Fibroblast of gingiva (primary cell): ENCODE results near the gene RPS6KL1.

Source experiments
- DNase-seq: peaks from one replicate; pipeline ENCODE4 v3.0.0-alpha.2; 2011; ENCODE audit warnings: low read depth

The RPS6KL1 gene

DNA sequence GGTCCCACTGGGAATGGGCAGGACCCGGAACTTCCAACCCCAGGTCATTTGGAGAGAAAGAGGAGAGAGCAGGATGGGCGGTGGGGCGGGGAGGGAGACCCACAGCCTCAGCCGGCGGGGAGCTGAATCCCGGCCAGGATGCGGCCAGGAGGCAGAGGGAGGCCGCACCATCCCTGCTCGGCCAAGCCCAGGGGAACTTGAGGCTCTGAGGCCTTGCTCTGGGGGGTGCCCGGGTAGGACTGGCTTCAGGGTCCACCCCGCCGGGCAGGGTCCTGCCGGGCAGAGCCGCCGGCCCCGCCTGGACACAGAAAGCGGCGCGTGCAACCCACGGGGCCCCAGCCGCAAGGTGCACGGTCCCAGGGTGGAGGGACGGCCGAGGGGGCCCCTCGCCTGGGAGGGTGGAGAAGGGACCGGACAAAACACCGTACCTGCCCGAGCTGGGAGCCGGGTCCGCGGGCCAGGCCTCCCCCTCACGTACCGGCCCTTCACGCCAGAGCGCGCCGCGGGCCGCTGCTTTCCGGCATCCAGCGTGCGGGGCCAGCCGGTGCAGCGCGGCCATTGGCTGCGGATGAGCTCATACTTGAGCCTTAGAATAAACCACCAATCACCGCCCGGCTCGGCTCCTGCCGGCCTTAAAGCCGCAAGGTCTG, at the start of gene RPS6KL1:
TSS of gene RPS6KL1 (minus strand) at position 509 of the 650 bp plus-strand sequence. CDS start 1,719 bp downstream, outside the sequence.
- DNase-seq, result peak; percentile 56

- no peak for DNase-seq
These were observed 45.8 kb upstream of the RPS6KL1 start for GRCh38 chr14:74968811-74969210.

DNA sequence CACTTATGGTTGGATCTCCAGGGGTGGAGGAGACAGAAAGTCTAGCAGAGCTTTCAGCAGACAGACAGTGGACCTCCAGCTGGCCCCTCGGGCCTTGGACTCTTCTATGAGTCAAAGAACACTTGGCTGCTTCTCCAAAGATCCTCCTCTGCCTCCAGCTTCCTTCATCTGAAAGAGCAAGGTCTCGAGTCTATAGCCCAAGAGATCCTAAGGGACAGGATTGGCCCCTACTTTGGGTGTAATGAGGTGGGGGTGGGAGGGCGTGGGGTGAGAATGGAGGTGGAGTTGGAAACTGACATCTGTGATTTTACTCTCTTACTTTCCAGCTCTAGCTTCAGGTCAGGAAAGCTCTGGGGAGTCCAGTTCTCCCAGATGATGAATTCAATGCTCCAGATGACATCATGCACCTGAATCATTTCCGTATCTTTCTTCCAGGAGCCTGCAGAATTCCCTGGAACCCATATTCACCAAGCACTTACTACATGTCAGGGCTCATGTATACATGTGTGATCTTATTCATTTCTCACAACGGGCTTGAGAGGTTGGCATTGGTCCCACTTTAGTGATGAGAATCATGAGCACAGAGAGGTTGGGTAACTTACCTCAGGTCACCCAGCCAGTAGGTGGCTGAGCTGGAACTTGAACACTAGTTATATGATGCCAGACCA, 42.6 kb upstream of the RPS6KL1 start:
- no peak for DNase-seq

GRCh38 chr14:74964787-74965485, 41.9 kb upstream of the RPS6KL1 start:
- no peak for DNase-seq

GRCh38 chr14:74963705-74964271, 40.7 kb upstream of the RPS6KL1 start:
- no peak for DNase-seq

DNA sequence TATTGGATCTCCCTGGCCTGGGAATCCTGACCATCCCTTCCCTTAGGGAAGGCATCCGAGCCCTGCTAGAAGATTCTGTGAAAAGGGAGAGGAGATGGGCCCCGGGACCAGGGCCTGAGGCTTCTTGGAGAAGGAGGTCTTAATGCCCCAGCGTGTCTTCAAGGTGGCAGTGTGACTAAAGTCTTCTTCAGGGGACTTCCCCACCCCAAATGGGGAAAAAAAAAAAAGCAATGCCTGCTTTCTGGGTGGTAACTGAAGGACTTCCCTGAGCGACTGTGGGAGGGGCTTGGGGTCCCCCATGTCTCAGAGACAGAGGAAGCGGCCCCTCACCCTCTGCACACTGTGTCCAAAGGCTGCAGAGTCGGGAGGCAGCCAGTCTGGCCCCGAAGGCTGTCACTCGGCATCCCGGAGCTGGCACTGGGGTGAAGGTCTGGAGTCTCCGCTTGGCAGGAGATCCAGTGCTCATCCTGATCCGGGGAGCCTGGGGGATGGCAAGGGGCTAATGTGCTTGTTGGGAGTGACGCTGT, 40.2 kb upstream of the RPS6KL1 start:
- no peak for DNase-seq

GRCh38 chr14:74962493-74962892, 39.4 kb upstream of the RPS6KL1 start:
- no peak for DNase-seq

DNA sequence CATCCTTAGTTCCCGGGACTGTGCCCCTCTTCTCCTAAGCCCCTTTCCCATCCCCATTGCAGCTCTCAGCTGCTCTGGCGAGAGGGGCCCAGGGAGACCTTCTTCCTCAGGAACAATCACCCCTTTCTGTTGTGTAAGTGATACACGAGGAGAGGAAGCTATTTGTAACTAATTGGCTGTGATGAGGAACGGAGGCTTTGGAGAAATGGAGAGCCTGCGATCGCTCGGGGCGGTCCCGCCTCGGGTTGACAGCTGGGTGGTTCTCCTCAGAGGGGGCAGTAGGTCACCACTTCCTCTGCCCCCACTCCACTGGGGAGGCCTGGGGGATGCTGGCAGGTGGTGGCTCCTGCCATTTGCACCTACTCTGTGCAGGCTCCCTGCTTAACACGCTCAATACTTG, 39.0 kb upstream of the RPS6KL1 start:
- no peak for DNase-seq

DNA sequence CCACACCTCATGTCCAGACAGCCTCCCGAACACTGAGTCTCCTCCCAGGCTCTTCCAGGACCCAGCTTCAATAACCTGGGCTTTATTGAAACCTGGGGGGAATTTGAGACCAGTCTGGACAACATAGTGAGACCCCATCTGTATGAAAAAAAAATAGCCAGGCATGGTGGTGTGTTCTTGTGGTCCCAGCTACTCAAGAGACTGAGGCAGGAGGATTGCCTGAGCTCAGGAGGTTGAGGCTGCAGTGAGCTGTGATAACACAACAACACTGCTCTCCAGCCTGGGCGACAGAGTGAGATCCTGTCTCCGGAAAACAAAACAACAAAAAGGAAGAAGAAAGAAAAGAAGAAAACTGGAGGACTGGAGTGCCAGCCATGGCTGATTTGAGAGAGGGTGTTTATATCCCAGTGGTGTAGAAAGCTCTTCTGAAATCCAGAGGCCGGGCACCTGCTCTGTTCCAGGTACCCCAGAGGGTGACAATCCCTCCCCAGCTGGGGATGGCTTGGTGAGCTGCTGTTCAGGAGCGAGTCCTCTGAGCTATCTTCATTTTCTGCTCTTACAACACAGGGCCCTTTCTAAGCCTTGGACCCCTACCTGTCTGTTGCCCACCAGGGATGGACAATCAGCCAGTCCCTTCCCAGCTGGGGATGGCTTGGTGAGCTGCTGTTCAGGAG, 38.3 kb upstream of the RPS6KL1 start:
- DNase-seq, result no peak

DNA sequence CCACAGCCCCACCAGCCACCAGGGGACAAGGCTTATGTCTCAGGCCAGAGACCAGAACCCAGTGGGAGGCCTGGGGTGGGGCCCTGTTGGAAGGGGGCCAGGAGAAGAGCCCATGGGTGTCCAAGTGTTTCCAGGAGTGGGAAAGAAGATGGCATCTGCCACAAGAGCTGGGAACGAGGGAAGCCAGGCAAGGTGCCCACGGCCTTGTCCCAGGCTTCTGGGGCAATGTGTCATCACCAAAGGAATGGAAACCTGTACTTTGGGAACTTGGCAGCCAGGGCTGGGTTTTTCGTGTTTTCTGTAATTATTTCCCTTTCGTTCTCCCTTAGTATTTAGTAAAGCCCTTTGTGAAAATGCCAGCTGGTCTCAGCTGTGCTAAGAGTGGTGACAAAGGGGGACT, 37.7 kb upstream of the RPS6KL1 start:
- DNase-seq, result no peak

GRCh38 chr14:74959596-74960180, 36.6 kb upstream of the RPS6KL1 start:
- DNase-seq, result no peak

DNA sequence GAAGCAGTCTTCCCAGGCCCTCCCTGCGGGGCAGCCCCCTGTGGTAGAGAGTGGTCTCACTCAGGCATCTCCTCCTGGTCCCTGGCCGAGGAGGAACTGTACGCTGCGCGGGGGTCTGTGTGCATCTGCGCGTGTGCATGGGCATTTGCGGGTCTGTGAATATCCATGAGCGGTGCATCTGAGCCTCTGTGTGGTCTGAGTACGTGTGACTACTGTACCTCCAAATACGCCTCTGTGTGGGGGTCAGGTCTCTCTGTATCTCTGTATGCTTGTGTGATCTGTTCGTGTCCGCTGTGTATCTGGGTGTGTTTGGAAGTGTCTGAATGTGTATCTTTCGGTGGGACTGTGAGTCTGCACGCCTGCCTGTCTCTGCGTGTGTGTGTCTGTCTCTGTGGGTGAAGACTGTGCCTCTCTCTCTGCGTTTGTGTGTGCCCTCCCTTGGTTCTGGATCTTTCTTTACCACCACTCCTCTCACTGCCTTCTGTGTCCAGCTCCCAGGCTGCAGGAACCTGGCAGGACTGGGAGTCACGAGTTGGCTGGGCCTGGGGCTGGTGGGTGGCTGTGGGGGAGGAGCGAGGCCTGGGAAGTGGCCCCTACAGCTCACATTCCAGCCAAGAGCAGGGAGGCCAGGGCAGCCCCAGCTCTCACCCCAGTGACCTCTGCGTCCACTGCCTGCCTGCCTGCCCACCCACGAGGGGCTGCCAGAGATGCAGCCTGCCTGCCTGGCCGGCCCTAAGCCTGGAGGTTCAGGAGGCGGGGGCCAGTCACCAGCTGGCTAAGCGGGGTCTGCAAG, 33.4 kb upstream of the RPS6KL1 start:
- DNase-seq, result no peak

- DNase-seq, result no peak
These were observed 32.9 kb upstream of the RPS6KL1 start for GRCh38 chr14:74956027-74956279.

GRCh38 chr14:74955229-74956026, 32.4 kb upstream of the RPS6KL1 start, which contains the start of gene PGF:
PGF (minus strand) TSS chr14:74955597; CDS start chr14:74955242, 355 bp downstream.
- DNase-seq, result peak; percentile 21

DNA sequence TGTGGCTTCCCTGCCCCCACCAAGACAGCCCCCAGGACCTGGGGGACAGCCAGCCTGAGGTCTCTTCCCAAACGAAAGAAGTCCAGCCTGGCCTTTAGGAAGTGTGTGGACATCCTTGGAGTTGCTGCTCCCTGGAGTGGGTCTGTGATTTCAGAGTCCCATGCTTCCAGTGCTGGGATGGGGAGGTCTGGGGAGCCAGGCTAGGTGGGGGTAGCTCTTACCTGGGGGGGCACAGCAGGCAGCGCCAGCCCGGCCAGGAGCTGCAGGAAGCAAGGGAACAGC, 31.8 kb upstream of the RPS6KL1 start:
- DNase-seq, result no peak

DNA sequence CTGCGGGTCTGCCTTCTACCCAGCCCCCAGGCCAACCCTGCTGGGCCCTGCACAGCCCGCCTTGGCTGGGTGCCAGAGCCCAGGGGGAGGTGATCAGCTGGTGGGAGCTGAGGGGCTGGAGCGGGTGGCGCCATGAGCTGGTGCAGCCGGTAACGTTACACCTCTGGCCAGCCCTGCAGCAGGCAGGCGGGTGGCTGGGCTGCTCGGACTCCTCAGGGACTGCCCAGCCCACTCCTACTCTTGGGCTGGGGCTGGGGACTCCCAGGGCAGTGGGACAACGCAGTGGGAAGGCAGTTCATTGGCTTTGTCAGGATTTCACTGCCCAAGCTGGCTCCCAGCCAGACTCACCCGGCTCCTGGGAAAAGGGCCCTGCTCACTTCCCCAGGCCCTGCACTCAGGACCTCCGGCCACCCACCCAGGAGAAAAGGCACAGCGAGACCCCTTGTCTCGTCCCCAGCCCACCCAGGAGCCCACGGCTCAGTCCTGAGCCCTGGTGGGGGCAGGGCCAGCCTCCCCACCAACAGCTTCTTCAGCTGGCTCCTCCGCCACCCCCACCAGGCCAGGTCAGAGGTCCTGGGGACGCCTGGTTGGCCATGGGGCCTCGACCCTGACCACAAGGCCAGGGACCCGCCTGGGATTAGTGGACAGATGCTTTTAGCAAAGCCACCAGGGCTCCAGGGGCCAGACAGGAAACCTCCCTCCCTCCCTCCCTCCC, 31.3 kb upstream of the RPS6KL1 start:
- no peak for DNase-seq

DNA sequence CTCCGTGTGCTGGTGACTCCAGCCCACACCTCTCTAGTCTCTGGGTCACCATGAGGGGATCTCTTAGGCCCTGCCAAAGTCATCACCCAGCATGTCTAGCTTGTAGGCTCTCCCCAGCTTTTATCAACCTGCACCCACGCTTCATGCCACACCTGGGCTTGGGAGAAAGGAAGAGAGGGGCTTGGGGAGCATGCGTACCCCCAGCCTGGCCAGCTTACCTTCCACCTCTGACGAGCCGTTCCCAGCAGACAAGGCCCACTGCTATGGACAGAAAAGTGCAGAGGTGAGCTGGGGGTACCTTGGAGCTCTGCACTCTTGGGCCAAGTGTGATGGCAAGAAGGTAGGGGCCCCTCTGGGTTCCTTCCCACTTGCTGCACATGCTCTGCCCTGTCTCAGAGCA, 30.6 kb upstream of the RPS6KL1 start:
- no peak for DNase-seq

GRCh38 chr14:74952697-74953484, 29.8 kb upstream of the RPS6KL1 start:
- peak; percentile 48 for DNase-seq

- DNase-seq, result no peak
These were observed 29.2 kb upstream of the RPS6KL1 start for GRCh38 chr14:74952180-74952665.
